Panc1 (cell line): ENCODE data around the gene CELF2. TPM values are rescaled to one million over a fixed set of nuclear protein-coding genes. Genes with fewer than 3 reads are reported as not detected.

Experiments used
- ATAC-seq: fragments of 200-7000 bp; cut with Tn5 transposase; 2 replicates; pipeline ENCODE4 v1.9.1; 2020; ENCODE audit warnings: mild to moderate bottlenecking, moderate library complexity
- BruUV-seq: library from RNA; stranded (reverse); fragments of 400-500 nt; replicated peaks from 2 replicates; lab custom pipeline; 2021; lab: Mats Ljungman, UMichigan
- CTCF ChIA-PET: fragments of 300-600 bp; sonication (Branson Sonifier 250); formaldehyde crosslinking; loops from one replicate; lab custom pipeline; 2022; ENCODE audit warnings: antibody characterized with exemption; lab: Charles Lee
- POLR2A ChIA-PET: fragments of 300-600 bp; sonication (Branson Sonifier 250); formaldehyde crosslinking; loops from one replicate; lab custom pipeline; 2022; ENCODE audit warnings: antibody characterized with exemption; lab: Charles Lee
- DNase-seq: peaks from one replicate; pipeline ENCODE4 v3.0.0-alpha.2; 2010; ENCODE audit warnings: low read depth, low spot score
- H3K27ac ChIP-seq: 2 replicates; pipeline ENCODE4 v1.5.1; 2011; ENCODE audit warnings: mild to moderate bottlenecking, low read length, inconsistent platforms
- H3K27me3 ChIP-seq: fragments of 200-500 bp; sonication (Bioruptor generic); 2 replicates; pipeline ENCODE4 v1.6.0; 2014; ENCODE audit warnings: low read length, inconsistent platforms; ENCODE audit not compliant: control insufficient read depth, insufficient read depth
- H3K36me3 ChIP-seq: fragments of 200-500 bp; sonication (Bioruptor generic); 2 replicates; pipeline ENCODE4 v1.5.1; 2014; ENCODE audit warnings: inconsistent platforms, mild to moderate bottlenecking, low read length, moderate library complexity; ENCODE audit not compliant: control insufficient read depth, insufficient read depth
- H3K4me1 ChIP-seq: 2 replicates; pipeline ENCODE4 v1.5.1; 2011; ENCODE audit warnings: inconsistent platforms, mild to moderate bottlenecking, low read length, moderate library complexity; ENCODE audit not compliant: control insufficient read depth, insufficient read depth
- H3K4me3 ChIP-seq, 2 experiments: 2 replicates each; pipeline ENCODE4 v1.5.1; 2011 to 2012; ENCODE audit warnings: low read depth in 2 of 2, low read length in 2 of 2, mild to moderate bottlenecking in 2 of 2, inconsistent platforms in 1 of 2, moderate library complexity in 1 of 2
- H3K9me3 ChIP-seq: fragments of 200-500 bp; sonication (Bioruptor generic); 2 replicates; pipeline ENCODE4 v1.5.1; 2014; ENCODE audit warnings: low read depth, mild to moderate bottlenecking, inconsistent platforms, low read length, moderate library complexity; ENCODE audit not compliant: control insufficient read depth, insufficient read depth
- POLR2AphosphoS5 ChIP-seq: IDR thresholded peaks from 2 replicates; pipeline ENCODE4 v1.6.1; 2012; ENCODE audit warnings: mild to moderate bottlenecking, low read depth, low read length, moderate library complexity
- REST ChIP-seq, 2 experiments: IDR thresholded peaks; 2 replicates each; pipeline ENCODE4 v1.6.1; 2011 to 2012; ENCODE audit warnings: low read depth in 2 of 2, control low read depth in 1 of 2, low read length in 1 of 2, mild to moderate bottlenecking in 1 of 2, moderate library complexity in 1 of 2; ENCODE audit not compliant: insufficient read depth in 1 of 2
- SIN3A ChIP-seq: IDR thresholded peaks from 2 replicates; pipeline ENCODE4 v1.6.1; 2012; ENCODE audit warnings: low read depth, mild to moderate bottlenecking, low read length, moderate library complexity, borderline replicate concordance; ENCODE audit not compliant: insufficient read depth
- TCF7L2 ChIP-seq: IDR thresholded peaks from 2 replicates; pipeline ENCODE4 v1.6.1; 2011; ENCODE audit warnings: mild to moderate bottlenecking, low read depth, low read length, inconsistent platforms
- in situ Hi-C: cut with HindIII; loops from 2 replicates; pipeline ENCODE4 v1.10.0; 2016; ENCODE audit warnings: low sequenced_read_pairs, low pct_unique_long_range_greater_than_20kb
- intact Hi-C: fragments of 100-400 bp; cut with micrococcal nuclease; formaldehyde crosslinking; loops from one replicate; pipeline ENCODE4 v1.10.0; 2022; ENCODE audit not compliant: unreplicated experiment
- total RNA-seq: library from RNA; stranded (reverse); gene quantifications from one replicate; pipeline ENCODE4 v1.2.1, GENCODE V29; 2021; ENCODE audit not compliant: unreplicated experiment
- TF ChIP-seq, protein P1 (sequence below): fragments of 450-650 bp; IDR thresholded peaks from 2 replicates; pipeline ENCODE4 v1.5.1; 2017; ENCODE audit warnings: mild to moderate bottlenecking

Gene CELF2
- total RNA-seq, 1 experiment from 2014 or later, result 0.44 TPM

DNA sequence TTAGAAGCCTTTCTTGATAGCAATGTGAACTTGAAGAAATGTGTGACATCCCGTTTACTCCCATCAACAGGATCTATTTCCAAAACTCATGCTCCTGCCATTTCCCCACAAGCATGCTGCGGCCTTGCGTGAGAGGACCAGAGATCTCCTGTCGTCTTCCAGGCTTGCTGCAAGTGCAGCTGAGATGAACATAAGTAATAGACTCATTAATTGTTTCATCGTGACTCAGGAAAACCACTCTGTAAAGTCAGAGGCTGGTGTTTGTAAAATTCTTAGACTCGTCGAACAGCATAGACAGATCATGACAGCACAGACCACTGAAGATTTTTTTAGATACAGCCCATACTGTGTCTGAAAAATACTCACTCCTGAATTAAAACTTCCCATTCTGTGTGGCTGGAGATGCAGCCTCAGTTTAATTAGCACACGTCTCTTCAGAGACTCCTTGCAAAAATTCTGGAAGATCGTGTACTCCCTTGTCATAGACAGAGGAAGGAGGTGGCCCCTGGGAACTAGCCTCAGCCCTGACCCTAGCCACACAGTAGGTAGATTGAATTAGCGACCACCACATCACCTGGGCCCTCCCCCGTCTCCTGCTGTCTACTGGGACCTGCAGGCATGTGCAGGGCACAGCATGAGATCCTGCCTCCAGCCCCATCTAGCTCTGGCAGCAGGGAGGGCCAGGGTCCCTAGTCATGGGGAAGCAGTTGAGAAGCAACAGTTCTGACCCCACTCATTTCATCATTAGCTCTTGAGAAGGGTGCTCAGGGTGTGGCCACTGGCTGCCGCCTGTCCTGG lies 226.0 kb downstream of the CELF2 start:
- no peak for DNase-seq
- Histone ChIP-seq H3K36me3 (no peaks in the 10 kb centered on the region), H3K27ac (no peak overlapping the region), H3K9me3 (no peaks in the 10 kb centered on the region), H3K4me1 (no peaks in the 10 kb centered on the region), H3K27me3 (no peaks in the 10 kb centered on the region; the same call in 1 of the 2 replicates), H3K4me3 (no peak overlapping the region)
- in situ Hi-C loops (no loop called here), intact Hi-C loops (no loop called here)
- BruUV-seq, result no TSS peak
- TF ChIP-seq, protein P1, sequence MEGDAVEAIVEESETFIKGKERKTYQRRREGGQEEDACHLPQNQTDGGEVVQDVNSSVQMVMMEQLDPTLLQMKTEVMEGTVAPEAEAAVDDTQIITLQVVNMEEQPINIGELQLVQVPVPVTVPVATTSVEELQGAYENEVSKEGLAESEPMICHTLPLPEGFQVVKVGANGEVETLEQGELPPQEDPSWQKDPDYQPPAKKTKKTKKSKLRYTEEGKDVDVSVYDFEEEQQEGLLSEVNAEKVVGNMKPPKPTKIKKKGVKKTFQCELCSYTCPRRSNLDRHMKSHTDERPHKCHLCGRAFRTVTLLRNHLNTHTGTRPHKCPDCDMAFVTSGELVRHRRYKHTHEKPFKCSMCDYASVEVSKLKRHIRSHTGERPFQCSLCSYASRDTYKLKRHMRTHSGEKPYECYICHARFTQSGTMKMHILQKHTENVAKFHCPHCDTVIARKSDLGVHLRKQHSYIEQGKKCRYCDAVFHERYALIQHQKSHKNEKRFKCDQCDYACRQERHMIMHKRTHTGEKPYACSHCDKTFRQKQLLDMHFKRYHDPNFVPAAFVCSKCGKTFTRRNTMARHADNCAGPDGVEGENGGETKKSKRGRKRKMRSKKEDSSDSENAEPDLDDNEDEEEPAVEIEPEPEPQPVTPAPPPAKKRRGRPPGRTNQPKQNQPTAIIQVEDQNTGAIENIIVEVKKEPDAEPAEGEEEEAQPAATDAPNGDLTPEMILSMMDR, result no peak
- TF ChIP-seq TCF7L2, result no peak
- no peak for TF ChIP-seq POLR2AphosphoS5
- TF ChIP-seq SIN3A, result no peak
- TF ChIP-seq REST (IDR thresholded peaks at IDR 0.05; ENCODE audit: insufficient read depth in 1 of 2, low read depth in 2 of 2, low read length in 1 of 2), result no peak
- no peak for ATAC-seq
- POLR2A ChIA-PET, result no interaction called here
- CTCF ChIA-PET, result no interaction called here

DNA sequence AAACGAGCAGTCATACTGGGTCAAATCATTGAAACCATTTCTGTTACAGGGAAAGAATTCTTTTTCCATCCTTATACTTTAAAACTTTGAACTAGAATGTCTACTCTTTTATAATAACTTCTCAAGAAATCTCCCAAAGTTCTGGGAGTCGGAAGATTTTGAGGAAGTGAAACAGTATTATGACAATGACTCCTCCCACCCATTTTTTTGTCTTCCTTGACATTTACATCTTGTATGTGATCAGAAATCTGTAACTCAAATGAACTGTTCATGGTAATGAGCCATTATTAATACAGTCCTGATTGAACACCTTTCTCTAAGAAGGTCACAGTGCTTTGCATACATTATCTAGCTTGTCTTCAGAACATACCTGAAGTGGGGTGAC lies 227.4 kb downstream of the CELF2 start:
- H3K4me3 ChIP-seq, result no peak overlapping the region
- ChIA-PET POLR2A (no interaction called here), CTCF (no interaction called here)
- H3K27me3 ChIP-seq, result peaks cover 3% of the 10 kb centered on the region; the same call in 1 of the 2 replicates
- no peaks in the 10 kb centered on the region for H3K9me3 ChIP-seq
- H3K36me3 ChIP-seq, result no peaks in the 10 kb centered on the region
- in situ Hi-C loops, result no loop called here
- no peak for ATAC-seq
- no peak overlapping the region for H3K27ac ChIP-seq
- no peaks in the 10 kb centered on the region for H3K4me1 ChIP-seq
- no peak for TF ChIP-seq POLR2AphosphoS5
- no peak for TF ChIP-seq SIN3A
- TF ChIP-seq REST (IDR thresholded peaks at IDR 0.05; ENCODE audit: insufficient read depth in 1 of 2, low read depth in 2 of 2, low read length in 1 of 2), result no peak
- TF ChIP-seq, protein P1, result no peak
- no peak for TF ChIP-seq TCF7L2
- BruUV-seq, result no TSS peak
- intact Hi-C loops, result no loop called here
- DNase-seq, result no peak
